OCI-LY3 (cell line): ENCODE results near the gene JUN.

Source experiments
- CTCF ChIP-seq: fragments of 200-600, 300-600 bp; sonication (generic); IDR thresholded peaks from 2 replicates; pipeline ENCODE4 v1.5.1; 2014; ENCODE audit warnings: antibody characterized with exemption, low read length, low read depth
- EZH2phosphoT487 ChIP-seq: fragments of 200-600 bp; shearing (Covaris generic); IDR thresholded peaks from 2 replicates; pipeline ENCODE4 v1.6.1; 2018; ENCODE audit warnings: antibody characterized with exemption, mixed run types, low read depth

- TF ChIP-seq CTCF (no peak), EZH2phosphoT487 (no peak)
Observed at GRCh38 chr1:58815069-58815685, 31.3 kb upstream of the JUN start.
